Dermis blood vessel endothelial cell (primary cell): ENCODE data around the gene LMBR1. TPM values are rescaled to one million over a fixed set of nuclear protein-coding genes. Genes with fewer than 3 reads are reported as not detected.

Experiments
- DNase-seq: peaks from one replicate; pipeline ENCODE4 v3.0.0; 2010
- total RNA-seq: library from RNA; depleted of rRNA; stranded (reverse); fragments of >200 nt; gene quantifications from 2 replicates; pipeline ENCODE4 v1.2.3, GENCODE V29; 2014

The LMBR1 gene
- total RNA-seq, 1 donor from 2014 or later: 194 TPM

GRCh38 chr7:156791241-156791640, 101.7 kb downstream of the LMBR1 start:
- peak; percentile 34 for DNase-seq

GRCh38 chr7:156790264-156790663, 102.7 kb downstream of the LMBR1 start:
- DNase-seq: no peak

- DNase-seq: no peak
These were observed 106.9 kb downstream of the LMBR1 start for GRCh38 chr7:156785998-156786543.

- DNase-seq: no peak
These were observed 109.1 kb downstream of the LMBR1 start for GRCh38 chr7:156783864-156784263.

GRCh38 chr7:156781972-156782371, 111.0 kb downstream of the LMBR1 start:
- no peak for DNase-seq

GRCh38 chr7:156780724-156781455, 112.1 kb downstream of the LMBR1 start:
- DNase-seq: no peak

- DNase-seq: no peak
These were observed 114.3 kb downstream of the LMBR1 start for GRCh38 chr7:156778668-156779067.

- DNase-seq: no peak
These were observed 114.8 kb downstream of the LMBR1 start for GRCh38 chr7:156778201-156778600.

GRCh38 chr7:156777364-156778069, 115.5 kb downstream of the LMBR1 start:
- no peak for DNase-seq

- no peak for DNase-seq
These were observed 116.5 kb downstream of the LMBR1 start for GRCh38 chr7:156776527-156776926.

- DNase-seq: no peak
These were observed 119.0 kb downstream of the LMBR1 start for GRCh38 chr7:156773966-156774365.

- DNase-seq: no peak
These were observed 120.3 kb downstream of the LMBR1 start for GRCh38 chr7:156772725-156773124.

- no peak for DNase-seq
These were observed 124.1 kb downstream of the LMBR1 start for GRCh38 chr7:156768698-156769472.

GRCh38 chr7:156766666-156767065, 126.3 kb downstream of the LMBR1 start:
- no peak for DNase-seq

GRCh38 chr7:156765901-156766656, 126.9 kb downstream of the LMBR1 start:
- DNase-seq: no peak

- DNase-seq: no peak
These were observed 128.2 kb downstream of the LMBR1 start for GRCh38 chr7:156764766-156765165.

- DNase-seq: peak; percentile 87
These were observed 128.8 kb downstream of the LMBR1 start for GRCh38 chr7:156764016-156764669.

GRCh38 chr7:156759579-156760202, 133.3 kb downstream of the LMBR1 start:
- no peak for DNase-seq

GRCh38 chr7:156759143-156759542, 133.8 kb downstream of the LMBR1 start:
- no peak for DNase-seq

- DNase-seq: no peak
These were observed 138.8 kb downstream of the LMBR1 start for GRCh38 chr7:156754201-156754600.

- no peak for DNase-seq
These were observed 139.4 kb downstream of the LMBR1 start for GRCh38 chr7:156753630-156754029.
